OCI-LY1 (cell line): Measurements from ENCODE around the gene AGMO.

Experiments used
- H2AFZ ChIP-seq: fragments of 200-600 bp; sonication (generic), shearing (Covaris generic); 2 replicates; pipeline ENCODE4 v1.6.0; 2014; ENCODE audit warnings: antibody characterized with exemption, mild to moderate bottlenecking, low read length
- H3F3A ChIP-seq: fragments of 200-600 bp; sonication (generic), shearing (Covaris generic); 2 replicates; pipeline ENCODE4 v1.6.0; 2014; ENCODE audit warnings: mild to moderate bottlenecking, antibody characterized with exemption, low read length, moderate library complexity; ENCODE audit not compliant: insufficient read depth
- H3K27ac ChIP-seq: fragments of 200-600 bp; sonication (generic); 2 replicates; pipeline ENCODE4 v1.5.1; 2014; ENCODE audit warnings: low read length, mixed run types, mild to moderate bottlenecking, low read depth; ENCODE audit not compliant: poor library complexity, severe bottlenecking
- H3K27me3 ChIP-seq: fragments of 200-600 bp; sonication (generic); 2 replicates; pipeline ENCODE4 v1.6.0; 2014; ENCODE audit warnings: antibody characterized with exemption, mild to moderate bottlenecking, low read length, moderate library complexity; ENCODE audit not compliant: insufficient read depth
- H3K36me3 ChIP-seq: fragments of 200-600 bp; sonication (generic); 2 replicates; pipeline ENCODE4 v1.6.1; 2014; ENCODE audit warnings: mild to moderate bottlenecking, antibody characterized with exemption, low read length, moderate library complexity, mixed read lengths; ENCODE audit not compliant: insufficient read depth
- H3K4me1 ChIP-seq: fragments of 200-600 bp; sonication (generic); 2 replicates; pipeline ENCODE4 v1.5.1; 2014; ENCODE audit warnings: mild to moderate bottlenecking, low read length, moderate library complexity; ENCODE audit not compliant: insufficient read depth, severe bottlenecking
- H3K4me2 ChIP-seq: fragments of 200-600 bp; sonication (generic), shearing (Covaris generic); 2 replicates; pipeline ENCODE4 v1.6.1; 2014; ENCODE audit warnings: low read length
- H3K4me3 ChIP-seq: fragments of 200-600 bp; sonication (generic); 2 replicates; pipeline ENCODE4 v1.5.1; 2014; ENCODE audit warnings: low read length, low read depth, mild to moderate bottlenecking, mixed read lengths; ENCODE audit not compliant: poor library complexity, severe bottlenecking
- H3K79me2 ChIP-seq: fragments of 200-600 bp; shearing (Covaris generic); 2 replicates; pipeline ENCODE4 v1.6.1; 2016; ENCODE audit warnings: mixed run types, low read length, mixed read lengths; ENCODE audit not compliant: insufficient read depth
- H3K9ac ChIP-seq: fragments of 200-600 bp; sonication (generic), shearing (Covaris generic); 2 replicates; pipeline ENCODE4 v1.6.1; 2014; ENCODE audit warnings: mild to moderate bottlenecking, low read length, mixed read lengths
- H3K9me2 ChIP-seq: fragments of 200-600 bp; sonication (generic), shearing (Covaris generic); 2 replicates; pipeline ENCODE4 v1.6.1; 2014; ENCODE audit warnings: low read depth, mild to moderate bottlenecking, low read length, mixed read lengths
- H3K9me3 ChIP-seq: fragments of 200-600 bp; shearing (Covaris generic); 2 replicates; pipeline ENCODE4 v1.6.1; 2014; ENCODE audit warnings: low read length, mixed read lengths
- H4K20me1 ChIP-seq: fragments of 200-600 bp; sonication (generic), shearing (Covaris generic); 2 replicates; pipeline ENCODE4 v1.6.0; 2016; ENCODE audit warnings: mild to moderate bottlenecking, low read length; ENCODE audit not compliant: insufficient read depth
- EZH2 ChIP-seq: fragments of 200-600 bp; sonication (generic), shearing (Covaris generic); IDR thresholded peaks from 2 replicates; pipeline ENCODE4 v1.8.0; 2017; ENCODE audit warnings: borderline replicate concordance, mixed run types, mild to moderate bottlenecking, antibody characterized with exemption, low read length, moderate library complexity, mixed read lengths
- TF ChIP-seq, protein P1 (sequence below): fragments of 200-600 bp; sonication (generic), shearing (Covaris generic); IDR thresholded peaks from 2 replicates; pipeline ENCODE4 v1.5.1; 2017; ENCODE audit warnings: mild to moderate bottlenecking, antibody characterized with exemption, low read length, moderate library complexity, mixed read lengths

AGMO gene

DNA sequence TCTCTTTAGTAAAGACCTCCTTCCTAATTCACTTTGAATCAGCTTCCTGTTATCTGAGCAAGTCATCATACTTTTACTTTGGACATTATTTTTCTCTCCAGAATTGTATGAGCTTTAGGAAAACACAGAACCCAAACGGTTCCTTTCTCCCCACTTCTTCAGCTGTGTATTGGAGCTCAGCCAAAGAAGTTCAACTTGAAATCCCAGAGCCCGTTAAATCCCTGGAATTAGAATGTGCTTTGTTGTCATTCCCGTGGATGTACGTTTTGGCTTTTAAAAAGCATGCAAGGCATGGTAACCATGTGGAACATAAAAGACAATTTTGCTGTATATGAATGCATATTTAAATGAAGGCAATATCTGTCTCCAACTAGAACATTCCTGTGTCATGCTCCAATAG lies 46.6 kb downstream of the AGMO start:
- H2AFZ ChIP-seq = no peak overlapping the region
- H3K4me1 ChIP-seq = no peaks in the 10 kb centered on the region
- H3K36me3 ChIP-seq = no peaks in the 10 kb centered on the region
- no peak overlapping the region for H3K27ac ChIP-seq
- H3F3A ChIP-seq = no peaks in the 10 kb centered on the region
- TF ChIP-seq, protein P1, sequence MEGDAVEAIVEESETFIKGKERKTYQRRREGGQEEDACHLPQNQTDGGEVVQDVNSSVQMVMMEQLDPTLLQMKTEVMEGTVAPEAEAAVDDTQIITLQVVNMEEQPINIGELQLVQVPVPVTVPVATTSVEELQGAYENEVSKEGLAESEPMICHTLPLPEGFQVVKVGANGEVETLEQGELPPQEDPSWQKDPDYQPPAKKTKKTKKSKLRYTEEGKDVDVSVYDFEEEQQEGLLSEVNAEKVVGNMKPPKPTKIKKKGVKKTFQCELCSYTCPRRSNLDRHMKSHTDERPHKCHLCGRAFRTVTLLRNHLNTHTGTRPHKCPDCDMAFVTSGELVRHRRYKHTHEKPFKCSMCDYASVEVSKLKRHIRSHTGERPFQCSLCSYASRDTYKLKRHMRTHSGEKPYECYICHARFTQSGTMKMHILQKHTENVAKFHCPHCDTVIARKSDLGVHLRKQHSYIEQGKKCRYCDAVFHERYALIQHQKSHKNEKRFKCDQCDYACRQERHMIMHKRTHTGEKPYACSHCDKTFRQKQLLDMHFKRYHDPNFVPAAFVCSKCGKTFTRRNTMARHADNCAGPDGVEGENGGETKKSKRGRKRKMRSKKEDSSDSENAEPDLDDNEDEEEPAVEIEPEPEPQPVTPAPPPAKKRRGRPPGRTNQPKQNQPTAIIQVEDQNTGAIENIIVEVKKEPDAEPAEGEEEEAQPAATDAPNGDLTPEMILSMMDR = no peak
- no peak for TF ChIP-seq EZH2
- H3K79me2 ChIP-seq = no peaks in the 10 kb centered on the region
- no peaks in the 10 kb centered on the region for H4K20me1 ChIP-seq
- H3K9ac ChIP-seq = no peak overlapping the region
- no peaks in the 10 kb centered on the region for H3K27me3 ChIP-seq
- H3K9me2 ChIP-seq = no peaks in the 10 kb centered on the region
- H3K9me3 ChIP-seq = no peaks in the 10 kb centered on the region
- H3K4me3 ChIP-seq = no peak overlapping the region
- no peak overlapping the region for H3K4me2 ChIP-seq

DNA sequence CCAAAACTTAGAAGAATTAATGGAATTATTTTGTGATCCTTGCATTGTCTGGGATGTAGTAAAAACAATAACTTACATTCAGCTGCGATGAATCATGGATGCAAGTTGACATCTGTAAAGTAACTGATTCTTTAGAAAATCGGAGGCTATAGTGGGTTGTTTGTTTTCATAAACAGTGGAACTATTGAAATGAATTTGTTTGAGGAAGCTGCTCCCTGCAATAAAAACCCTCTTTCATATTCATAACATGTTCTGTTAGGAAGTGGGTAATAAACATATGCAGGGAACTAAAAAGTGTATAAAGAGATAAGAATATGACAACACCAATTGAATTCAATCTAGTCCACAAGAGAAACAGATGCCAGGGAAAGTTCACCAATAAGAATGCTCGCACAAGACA lies 53.6 kb downstream of the AGMO start:
- Histone ChIP-seq H2AFZ (no peak overlapping the region), H3K9me2 (no peaks in the 10 kb centered on the region), H3K4me3 (no peak overlapping the region), H3K4me2 (no peak overlapping the region), H3K36me3 (no peaks in the 10 kb centered on the region), H3K9ac (no peak overlapping the region), H3F3A (no peaks in the 10 kb centered on the region), H3K4me1 (no peaks in the 10 kb centered on the region), H3K9me3 (no peaks in the 10 kb centered on the region), H4K20me1 (no peaks in the 10 kb centered on the region), H3K79me2 (no peaks in the 10 kb centered on the region), H3K27me3 (no peaks in the 10 kb centered on the region), H3K27ac (no peak overlapping the region)
- TF ChIP-seq, protein P1 = no peak

DNA sequence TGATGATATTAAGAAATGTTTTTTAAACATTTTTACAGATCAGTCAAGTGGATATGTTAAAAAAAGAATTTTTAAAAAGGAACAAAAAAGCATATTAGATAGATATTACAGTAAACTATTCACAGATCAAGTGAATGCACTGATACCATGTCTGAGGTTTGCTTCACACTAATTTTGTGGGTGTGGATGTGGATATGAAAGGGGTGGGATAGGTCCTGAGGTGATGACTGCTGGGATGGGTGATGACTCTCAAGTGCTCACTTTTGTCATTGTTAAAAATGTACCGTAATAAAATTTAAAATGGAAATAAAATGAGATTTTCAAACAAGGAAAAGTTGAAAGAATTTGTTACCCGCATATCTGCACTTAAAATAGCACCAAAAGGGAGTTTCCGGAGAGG lies 54.1 kb downstream of the AGMO start:
- Histone ChIP-seq H3K36me3 (no peaks in the 10 kb centered on the region), H3K27ac (no peak overlapping the region)

More for the DNA sequence above, 54.1 kb downstream of the AGMO start:
- Histone ChIP-seq H2AFZ (no peak overlapping the region), H3K4me3 (no peak overlapping the region), H3K79me2 (no peaks in the 10 kb centered on the region), H3K27me3 (no peaks in the 10 kb centered on the region), H3K9ac (no peak overlapping the region), H4K20me1 (no peaks in the 10 kb centered on the region), H3K9me2 (no peaks in the 10 kb centered on the region), H3K9me3 (no peaks in the 10 kb centered on the region), H3K4me2 (no peak overlapping the region), H3K4me1 (no peaks in the 10 kb centered on the region), H3F3A (no peaks in the 10 kb centered on the region)
- no peak for TF ChIP-seq EZH2
- TF ChIP-seq, protein P1 = no peak
